ENCODE measurements around the gene FCHO2.

The FCHO2 gene

DNA sequence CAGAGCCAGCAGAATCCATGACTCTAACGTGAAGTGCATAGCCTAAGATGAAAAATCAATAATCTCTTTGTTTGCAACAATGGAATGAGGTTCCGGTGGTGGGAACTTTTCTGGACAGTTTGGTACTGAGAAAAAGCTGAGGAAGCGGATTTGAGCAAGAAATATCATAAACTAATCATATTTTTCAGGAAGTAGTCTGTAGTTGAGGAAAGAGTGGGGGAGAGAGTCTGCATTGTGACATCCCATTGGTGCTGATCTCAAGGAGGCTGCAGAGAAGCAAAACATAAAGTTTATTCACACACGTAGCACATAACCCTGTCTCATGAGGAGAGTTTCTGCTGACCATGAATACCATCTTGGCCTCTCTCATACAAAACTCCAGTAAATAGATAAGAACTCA lies 15.8 kb upstream of the FCHO2 start:
- Histone ChIP-seq H3K4me1 (ENCODE audit: low read length) (peaks cover 5% of the 10 kb centered on the region; the same call in 1 of the 2 replicates), H4K20me1 (ENCODE audit: insufficient read depth, low read length) (no peaks in the 10 kb centered on the region), H3K9me3 (ENCODE audit: insufficient read depth, low read length) (no peaks in the 10 kb centered on the region), H3K4me2 (ENCODE audit: low read length) (no peak overlapping the region), H3K36me3 (replicated peaks; ENCODE audit: low read depth, low read length) (no peaks in the 10 kb centered on the region), H3K27ac (ENCODE audit: low read length) (no peak overlapping the region), H3K9ac (ENCODE audit: low read length) (no peak overlapping the region), H3K27me3 (ENCODE audit: low read depth, low read length) (peaks cover 4% of the 10 kb centered on the region; the same call in 1 of the 2 replicates), H3K79me2 (ENCODE audit: low read length) (no peaks in the 10 kb centered on the region), H2AFZ (ENCODE audit: low read depth, low read length) (no peak overlapping the region), H3K4me3 (ENCODE audit: low read length) (no peak overlapping the region)
- no peak for TF ChIP-seq EZH2phosphoT487 (IDR thresholded peaks at IDR 0.05; ENCODE audit: low read depth)
- no peak for TF ChIP-seq CTCF (IDR thresholded peaks at IDR 0.05; ENCODE audit: low read depth, low read length)

GRCh38 chr5:72943307-72943706 lies 12.5 kb upstream of the FCHO2 start:
- no peak overlapping the region for H3K27ac ChIP-seq (ENCODE audit: low read length)
- H3K4me2 ChIP-seq (ENCODE audit: low read length), result no peak overlapping the region
- no peak overlapping the region for H3K4me3 ChIP-seq (ENCODE audit: low read length)
- no peaks in the 10 kb centered on the region for H3K79me2 ChIP-seq (ENCODE audit: low read length)
- no peaks in the 10 kb centered on the region for H3K9me3 ChIP-seq (ENCODE audit: insufficient read depth, low read length)
- H3K4me1 ChIP-seq (ENCODE audit: low read length), result peaks cover 5% of the 10 kb centered on the region; the same call in 1 of the 2 replicates
- TF ChIP-seq EZH2phosphoT487 (IDR thresholded peaks at IDR 0.05; ENCODE audit: low read depth) (no peak), CTCF (IDR thresholded peaks at IDR 0.05; ENCODE audit: low read depth, low read length) (no peak)
- no peaks in the 10 kb centered on the region for H4K20me1 ChIP-seq (ENCODE audit: insufficient read depth, low read length)
- H3K36me3 ChIP-seq (replicated peaks; ENCODE audit: low read depth, low read length), result no peaks in the 10 kb centered on the region
- no peak overlapping the region for H2AFZ ChIP-seq (ENCODE audit: low read depth, low read length)
- peaks cover 4% of the 10 kb centered on the region; the same call in 1 of the 2 replicates for H3K27me3 ChIP-seq (ENCODE audit: low read depth, low read length)
- no peak overlapping the region for H3K9ac ChIP-seq (ENCODE audit: low read length)

- Histone ChIP-seq H3K36me3 (replicated peaks; ENCODE audit: low read depth, low read length) (no peaks in the 10 kb centered on the region), H2AFZ (ENCODE audit: low read depth, low read length) (no peak overlapping the region), H3K4me2 (ENCODE audit: low read length) (no peak overlapping the region), H3K79me2 (ENCODE audit: low read length) (no peaks in the 10 kb centered on the region), H3K27me3 (ENCODE audit: low read depth, low read length) (no peaks in the 10 kb centered on the region), H3K4me1 (ENCODE audit: low read length) (peaks cover 12% of the 10 kb centered on the region), H3K27ac (ENCODE audit: low read length) (no peak overlapping the region), H3K4me3 (ENCODE audit: low read length) (no peak overlapping the region), H4K20me1 (ENCODE audit: insufficient read depth, low read length) (no peaks in the 10 kb centered on the region), H3K9me3 (ENCODE audit: insufficient read depth, low read length) (no peaks in the 10 kb centered on the region), H3K9ac (ENCODE audit: low read length) (no peak overlapping the region)
- TF ChIP-seq EZH2phosphoT487 (IDR thresholded peaks at IDR 0.05; ENCODE audit: low read depth) (no peak), CTCF (IDR thresholded peaks at IDR 0.05; ENCODE audit: low read depth, low read length) (no peak)
Observed at GRCh38 chr5:72947498-72947897, 8.3 kb upstream of the FCHO2 start.

GRCh38 chr5:72949481-72949880 lies 6.4 kb upstream of the FCHO2 start:
- Histone ChIP-seq H3K4me3 (ENCODE audit: low read length) (no peak overlapping the region), H3K9ac (ENCODE audit: low read length) (no peak overlapping the region)

More at GRCh38 chr5:72949481-72949880, 6.4 kb upstream of the FCHO2 start:
- no peaks in the 10 kb centered on the region for H3K79me2 ChIP-seq (ENCODE audit: low read length)
- no peaks in the 10 kb centered on the region for H3K9me3 ChIP-seq (ENCODE audit: insufficient read depth, low read length)
- H3K27me3 ChIP-seq (ENCODE audit: low read depth, low read length), result peaks cover 7% of the 10 kb centered on the region
- no peaks in the 10 kb centered on the region for H4K20me1 ChIP-seq (ENCODE audit: insufficient read depth, low read length)
- peaks cover 13% of the 10 kb centered on the region for H3K4me1 ChIP-seq (ENCODE audit: low read length)
- TF ChIP-seq EZH2phosphoT487 (IDR thresholded peaks at IDR 0.05; ENCODE audit: low read depth), result no peak
- TF ChIP-seq CTCF (IDR thresholded peaks at IDR 0.05; ENCODE audit: low read depth, low read length), result no peak
- no peak overlapping the region for H3K4me2 ChIP-seq (ENCODE audit: low read length)
- H3K27ac ChIP-seq (ENCODE audit: low read length), result no peak overlapping the region
- no peak overlapping the region for H2AFZ ChIP-seq (ENCODE audit: low read depth, low read length)
- H3K36me3 ChIP-seq (replicated peaks; ENCODE audit: low read depth, low read length), result no peaks in the 10 kb centered on the region
